ENCODE data around the gene PRKAG2.

The PRKAG2 gene

DNA sequence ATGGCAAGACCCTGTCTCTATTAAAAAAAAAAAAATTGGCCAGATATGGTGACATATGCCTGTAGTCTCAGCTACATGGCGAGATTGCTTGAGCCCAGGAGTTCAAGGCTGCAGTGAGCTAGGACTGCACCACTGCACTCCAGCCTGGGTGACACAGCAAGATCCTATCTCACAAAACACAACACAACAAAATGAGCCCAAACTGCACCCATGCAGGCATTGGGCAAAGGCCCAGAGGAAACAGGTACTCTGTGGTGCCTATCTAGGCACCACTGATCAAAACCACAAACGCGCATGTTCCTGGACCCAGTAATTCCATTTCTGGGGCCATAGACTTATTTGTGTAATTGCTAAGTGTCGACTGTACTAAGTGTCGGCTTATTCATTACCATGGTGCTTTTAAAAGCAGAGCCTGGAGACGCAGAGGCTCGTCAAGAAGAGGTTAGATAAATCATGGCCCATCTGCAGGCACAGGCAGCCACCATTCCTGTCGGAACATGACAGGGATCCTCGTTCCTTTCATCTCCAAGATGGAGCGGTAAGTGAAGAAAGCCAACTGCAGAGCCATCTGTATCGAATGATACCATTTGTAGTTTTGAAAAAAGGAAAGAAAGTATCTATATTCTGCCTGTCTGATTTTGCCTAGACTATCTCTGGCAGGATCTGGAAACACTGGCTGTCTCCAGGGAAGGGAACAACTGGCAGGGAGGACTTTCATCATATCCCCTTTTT is 196.9 kb downstream of the PRKAG2 start:
- H3K27me3 ChIP-seq (replicated peaks): no peaks in the 10 kb centered on the region
- H3K4me3 ChIP-seq (ENCODE audit: low read depth, low read length): no peak overlapping the region
- in situ Hi-C loops (cut with HindIII; ENCODE audit: low pct_ligation_motif_present, low sequenced_read_pairs): no loop called here
- DNase-seq: no peak
- H3K27ac ChIP-seq: no peak overlapping the region
- no peaks in the 10 kb centered on the region for H3K36me3 ChIP-seq (replicated peaks)
- TF ChIP-seq, protein P1, sequence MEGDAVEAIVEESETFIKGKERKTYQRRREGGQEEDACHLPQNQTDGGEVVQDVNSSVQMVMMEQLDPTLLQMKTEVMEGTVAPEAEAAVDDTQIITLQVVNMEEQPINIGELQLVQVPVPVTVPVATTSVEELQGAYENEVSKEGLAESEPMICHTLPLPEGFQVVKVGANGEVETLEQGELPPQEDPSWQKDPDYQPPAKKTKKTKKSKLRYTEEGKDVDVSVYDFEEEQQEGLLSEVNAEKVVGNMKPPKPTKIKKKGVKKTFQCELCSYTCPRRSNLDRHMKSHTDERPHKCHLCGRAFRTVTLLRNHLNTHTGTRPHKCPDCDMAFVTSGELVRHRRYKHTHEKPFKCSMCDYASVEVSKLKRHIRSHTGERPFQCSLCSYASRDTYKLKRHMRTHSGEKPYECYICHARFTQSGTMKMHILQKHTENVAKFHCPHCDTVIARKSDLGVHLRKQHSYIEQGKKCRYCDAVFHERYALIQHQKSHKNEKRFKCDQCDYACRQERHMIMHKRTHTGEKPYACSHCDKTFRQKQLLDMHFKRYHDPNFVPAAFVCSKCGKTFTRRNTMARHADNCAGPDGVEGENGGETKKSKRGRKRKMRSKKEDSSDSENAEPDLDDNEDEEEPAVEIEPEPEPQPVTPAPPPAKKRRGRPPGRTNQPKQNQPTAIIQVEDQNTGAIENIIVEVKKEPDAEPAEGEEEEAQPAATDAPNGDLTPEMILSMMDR (IDR thresholded peaks at IDR 0.05; ENCODE audit: low read depth, low read length, missing control alignments): no peak

- no peak for DNase-seq
- H3K4me3 ChIP-seq (ENCODE audit: low read depth, low read length): no peak overlapping the region
- no peak overlapping the region for H3K27ac ChIP-seq
- in situ Hi-C loops (cut with HindIII; ENCODE audit: low pct_ligation_motif_present, low sequenced_read_pairs): no loop called here
- TF ChIP-seq, protein P1 (IDR thresholded peaks at IDR 0.05; ENCODE audit: low read depth, low read length, missing control alignments): peak; percentile 8
- H3K36me3 ChIP-seq (replicated peaks): no peaks in the 10 kb centered on the region
- H3K27me3 ChIP-seq (replicated peaks): no peaks in the 10 kb centered on the region
These were observed 197.7 kb downstream of the PRKAG2 start for GRCh38 chr7:151679071-151679708.

GRCh38 chr7:151678227-151678604 is 198.7 kb downstream of the PRKAG2 start:
- no peaks in the 10 kb centered on the region for H3K36me3 ChIP-seq (replicated peaks)
- H3K27ac ChIP-seq: no peak overlapping the region
- H3K4me3 ChIP-seq (ENCODE audit: low read depth, low read length): no peak overlapping the region
- TF ChIP-seq, protein P1 (IDR thresholded peaks at IDR 0.05; ENCODE audit: low read depth, low read length, missing control alignments): no peak
- H3K27me3 ChIP-seq (replicated peaks): no peaks in the 10 kb centered on the region
- in situ Hi-C loops (cut with HindIII; ENCODE audit: low pct_ligation_motif_present, low sequenced_read_pairs): no loop called here
- DNase-seq: no peak

GRCh38 chr7:151677581-151678226 is 199.2 kb downstream of the PRKAG2 start:
- in situ Hi-C loops (cut with HindIII; ENCODE audit: low pct_ligation_motif_present, low sequenced_read_pairs): no loop called here

GRCh38 chr7:151676759-151677158 is 200.2 kb downstream of the PRKAG2 start:
- Histone ChIP-seq H3K36me3 (replicated peaks) (no peaks in the 10 kb centered on the region), H3K27ac (no peak overlapping the region), H3K4me3 (ENCODE audit: low read depth, low read length) (no peak overlapping the region), H3K27me3 (replicated peaks) (no peaks in the 10 kb centered on the region)
- no peak for DNase-seq
- in situ Hi-C loops (cut with HindIII; ENCODE audit: low pct_ligation_motif_present, low sequenced_read_pairs): no loop called here
- TF ChIP-seq, protein P1 (IDR thresholded peaks at IDR 0.05; ENCODE audit: low read depth, low read length, missing control alignments): no peak

More at GRCh38 chr7:151677581-151678226, 199.2 kb downstream of the PRKAG2 start:
- Histone ChIP-seq H3K36me3 (replicated peaks) (no peaks in the 10 kb centered on the region), H3K27ac (no peak overlapping the region), H3K27me3 (replicated peaks) (no peaks in the 10 kb centered on the region), H3K4me3 (ENCODE audit: low read depth, low read length) (no peak overlapping the region)
- no peak for DNase-seq
- TF ChIP-seq, protein P1 (IDR thresholded peaks at IDR 0.05; ENCODE audit: low read depth, low read length, missing control alignments): no peak

Data from brain microvascular endothelial cell (primary cell).